NCI-H1105 (cell line): Measurements from ENCODE around the gene KRT7.
"Not testable (repeated sequence)": the region's sequence is repeated elsewhere in the genome, so short reads cannot be mapped to it uniquely, and the experiment has no call there.

Experiments used
- DNase-seq: peaks from one replicate; lab custom pipeline; 2025; lab: John Stamatoyannopoulos, UW

KRT7 gene

DNA sequence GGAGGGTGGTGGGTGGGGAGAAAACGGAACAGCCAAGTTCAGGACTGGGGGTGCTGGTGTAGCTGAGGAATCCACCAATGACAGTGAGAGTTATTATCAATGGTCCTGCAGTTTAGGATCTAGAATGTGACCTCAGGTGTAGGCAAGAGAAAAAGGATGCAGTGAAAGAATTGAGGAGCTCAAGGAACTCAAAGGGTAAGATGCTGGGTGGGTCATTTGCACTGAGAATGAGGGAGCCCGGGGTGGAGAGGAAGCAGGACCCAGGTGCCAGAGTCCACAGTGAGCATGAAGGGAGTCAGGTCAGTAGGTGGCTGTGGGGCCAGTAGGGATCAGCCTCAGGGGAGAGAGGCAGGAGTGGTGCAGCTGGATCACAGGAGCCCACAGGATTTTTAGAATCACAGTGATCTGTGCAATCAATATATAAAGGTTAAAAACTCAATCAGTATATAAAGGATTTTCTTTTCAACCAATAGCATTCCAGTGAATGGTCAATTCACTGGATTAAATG lies 3.2 kb upstream of the KRT7 start:
- DNase-seq: no peak

DNA sequence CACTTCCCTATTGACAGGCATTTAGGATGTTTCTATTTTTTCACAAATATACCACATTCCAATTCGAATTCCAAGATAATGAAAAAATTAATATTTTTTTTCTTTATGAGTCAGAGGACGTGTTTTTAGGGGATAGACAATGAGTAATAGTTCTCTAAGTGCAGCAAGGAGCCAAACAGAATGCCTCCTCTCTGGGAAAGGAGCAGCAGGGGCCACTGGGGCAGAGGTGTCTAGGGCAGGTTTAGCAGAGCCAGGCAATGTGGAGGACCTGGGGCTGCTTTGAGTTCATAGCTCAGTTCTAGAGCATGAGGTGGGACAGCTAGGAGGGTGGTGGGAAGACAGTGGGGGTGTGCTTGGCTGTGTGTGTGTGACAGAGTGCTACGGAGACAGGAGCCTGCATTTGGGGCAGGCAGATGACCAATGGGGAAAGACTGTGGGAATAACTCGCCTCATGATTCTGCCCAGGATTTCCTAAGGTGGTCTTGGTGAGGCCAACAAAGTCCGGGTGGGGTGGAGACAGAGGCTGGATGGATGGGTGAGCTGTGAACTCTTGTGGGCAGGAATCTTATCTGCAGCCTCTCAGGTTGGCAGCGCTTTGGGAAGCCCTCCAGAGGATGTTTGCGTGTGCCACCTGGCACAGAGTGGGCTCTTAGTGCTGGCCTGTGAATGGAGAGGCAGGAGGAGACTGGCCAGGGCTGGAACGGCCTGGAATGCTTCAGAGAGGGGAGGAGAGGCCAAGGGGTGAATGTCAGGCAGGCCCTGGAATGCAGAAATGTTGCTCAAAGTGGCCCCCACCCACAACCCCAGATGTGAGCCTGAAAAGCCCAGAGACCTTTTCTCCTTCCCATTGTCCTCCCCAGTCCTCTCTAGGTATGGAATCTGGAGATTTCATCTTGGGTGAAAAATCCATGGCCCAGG lies 2.4 kb upstream of the KRT7 start:
- DNase-seq: no peak

DNA sequence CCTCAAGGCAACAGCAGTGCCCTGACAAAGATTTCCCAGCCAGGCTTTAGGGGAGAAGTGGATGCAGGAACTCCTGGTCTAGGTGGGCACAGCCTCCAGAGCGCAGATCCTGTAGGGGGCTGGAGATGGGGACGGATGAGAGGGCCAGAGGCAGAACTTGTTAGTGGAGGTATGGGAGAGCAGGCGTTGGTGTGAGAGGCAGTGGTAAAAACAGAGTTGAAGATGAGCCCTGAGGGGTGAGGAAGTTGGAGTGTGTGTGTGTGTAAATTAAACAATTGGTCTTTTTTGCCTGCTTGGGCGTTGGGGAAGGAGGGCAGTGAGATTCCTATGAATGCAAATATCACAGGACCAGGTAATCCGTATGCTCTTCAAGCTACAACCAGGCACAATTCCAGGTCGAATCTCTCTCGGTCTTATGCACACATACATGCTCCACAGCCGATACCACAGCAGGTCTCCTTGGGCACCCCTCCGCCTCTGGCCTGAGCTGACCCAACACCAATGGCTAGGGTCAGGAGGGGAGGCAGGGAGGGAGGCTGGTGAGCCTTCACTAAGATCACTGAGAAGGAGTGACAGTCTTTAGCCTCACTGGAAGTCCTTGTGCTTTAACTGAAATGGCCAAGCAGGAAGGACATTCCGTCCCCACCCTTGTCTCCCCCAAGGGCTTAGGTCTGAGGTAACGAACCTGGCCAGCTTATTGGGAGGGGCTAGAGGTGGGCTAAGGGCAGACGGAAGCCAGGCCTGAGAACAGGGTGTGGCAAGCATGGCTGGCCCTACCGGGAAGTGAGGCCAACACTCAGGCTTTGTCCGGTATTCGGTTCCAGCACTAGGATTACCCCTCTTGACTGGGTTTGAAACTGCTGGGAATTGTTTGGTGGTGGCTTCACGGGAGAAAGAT lies 1.5 kb upstream of the KRT7 start:
- no peak for DNase-seq

DNA sequence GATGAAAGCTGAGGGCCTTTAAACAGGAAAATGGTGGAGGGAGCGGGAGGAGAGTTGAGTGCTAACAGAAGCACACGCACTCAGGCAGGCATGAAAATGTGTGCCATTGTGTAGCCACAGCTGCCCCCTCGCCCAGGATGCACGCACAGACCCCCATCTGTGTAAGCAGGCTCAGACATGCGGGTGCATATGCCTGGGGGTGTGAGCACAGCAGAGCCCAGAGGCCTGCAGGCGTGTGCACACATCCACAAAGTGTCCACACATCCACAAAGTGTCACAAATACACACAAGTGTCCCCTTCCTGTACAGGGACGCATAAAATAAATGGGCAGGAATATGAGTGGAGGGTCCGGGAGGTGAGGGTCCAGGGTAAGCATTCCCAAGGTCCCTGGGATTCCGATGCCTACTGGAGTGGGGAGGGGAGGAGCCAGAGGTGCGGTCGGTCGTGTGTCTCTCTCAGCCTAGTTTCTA lies 805 bp upstream of the KRT7 start:
- no peak for DNase-seq

DNA sequence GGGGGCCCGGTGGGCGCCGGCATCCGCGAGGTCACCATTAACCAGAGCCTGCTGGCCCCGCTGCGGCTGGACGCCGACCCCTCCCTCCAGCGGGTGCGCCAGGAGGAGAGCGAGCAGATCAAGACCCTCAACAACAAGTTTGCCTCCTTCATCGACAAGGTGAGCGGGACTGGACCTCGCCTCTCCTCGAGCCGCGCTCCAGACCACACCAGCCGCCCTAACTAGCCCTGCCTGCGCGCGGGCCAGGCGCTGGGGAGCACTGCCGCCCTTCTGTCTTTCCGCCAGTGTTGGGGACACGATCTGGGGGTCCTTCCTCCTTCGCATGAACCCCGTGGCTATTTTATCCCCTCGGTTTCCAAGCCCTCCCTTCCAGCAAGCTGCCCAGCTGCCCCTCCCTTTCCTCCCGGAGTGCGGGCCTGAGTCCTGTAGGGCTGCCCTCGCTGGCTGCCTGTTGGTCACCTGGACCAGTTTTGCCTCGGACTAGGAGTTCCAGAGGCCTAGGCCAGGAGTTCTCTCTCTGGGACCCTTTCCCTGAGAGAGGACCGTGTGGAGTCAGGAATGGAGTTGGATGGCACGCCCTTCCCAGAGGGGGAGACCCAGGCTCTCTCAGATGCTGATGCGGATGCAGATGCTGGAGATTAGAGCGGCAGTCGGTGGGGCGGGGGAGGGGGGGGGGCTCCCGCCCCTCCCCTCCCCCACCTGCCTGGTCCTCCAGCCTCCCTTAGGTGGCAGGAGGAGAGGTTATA lies 592 bp downstream of the KRT7 start:
- no peak for DNase-seq

DNA sequence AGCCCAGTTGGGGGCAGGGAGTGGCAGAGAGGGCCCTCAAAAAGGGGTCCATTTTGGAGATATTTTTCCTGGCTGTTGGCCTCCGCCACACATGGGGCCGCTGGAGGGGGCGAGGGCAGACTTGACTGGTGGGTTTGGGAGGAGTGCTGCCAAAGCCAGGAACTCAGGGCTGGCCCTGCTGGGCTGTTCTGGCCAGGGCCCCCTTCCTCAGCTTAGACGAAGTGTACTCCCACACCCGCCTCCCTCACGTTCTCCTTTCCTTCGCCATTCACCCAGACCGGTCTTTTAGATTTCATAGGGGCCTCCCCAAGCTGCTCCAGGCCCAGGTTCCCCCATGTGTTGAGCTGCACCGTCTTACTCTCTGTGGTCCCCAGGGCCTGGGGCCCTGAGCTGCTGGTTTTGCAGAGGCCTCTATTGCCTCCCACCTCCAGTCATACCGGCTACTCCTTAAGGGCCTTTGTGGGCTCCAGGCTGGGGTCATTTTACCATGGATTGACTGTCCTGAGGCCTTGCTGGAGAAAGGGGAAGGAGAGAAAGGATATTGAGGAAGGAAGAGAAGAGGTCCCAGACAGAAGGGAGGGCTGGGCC lies 1.3 kb downstream of the KRT7 start:
- DNase-seq: no peak

DNA sequence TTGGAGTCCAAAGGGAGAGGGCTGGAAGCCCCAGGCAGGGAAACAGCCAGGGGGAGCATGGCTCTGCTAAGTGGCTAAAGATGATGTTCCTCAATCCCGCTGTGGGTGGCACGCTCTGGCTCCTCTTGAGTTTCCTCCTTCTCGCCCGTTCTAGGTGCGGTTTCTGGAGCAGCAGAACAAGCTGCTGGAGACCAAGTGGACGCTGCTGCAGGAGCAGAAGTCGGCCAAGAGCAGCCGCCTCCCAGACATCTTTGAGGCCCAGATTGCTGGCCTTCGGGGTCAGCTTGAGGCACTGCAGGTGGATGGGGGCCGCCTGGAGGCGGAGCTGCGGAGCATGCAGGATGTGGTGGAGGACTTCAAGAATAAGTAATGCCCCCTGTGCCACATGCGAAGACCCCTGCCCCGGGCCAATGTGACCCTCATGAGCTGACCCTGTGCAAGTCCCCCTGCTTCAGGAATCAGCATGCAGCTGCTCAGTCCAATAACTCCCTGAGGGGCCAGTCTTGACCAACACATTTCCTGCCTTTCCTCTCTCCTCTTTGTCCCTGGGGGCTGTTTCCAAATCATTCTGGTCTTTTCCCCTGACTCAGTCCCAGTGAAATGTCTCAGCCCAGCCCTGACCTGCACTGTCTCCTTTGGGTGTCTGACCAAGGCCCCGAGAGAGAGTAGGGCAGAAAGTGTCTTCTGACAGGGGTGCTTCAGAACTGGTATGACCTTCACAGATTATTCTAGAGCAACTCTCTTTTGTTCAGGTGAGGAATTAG lies 2.1 kb downstream of the KRT7 start:
- DNase-seq: no peak

DNA sequence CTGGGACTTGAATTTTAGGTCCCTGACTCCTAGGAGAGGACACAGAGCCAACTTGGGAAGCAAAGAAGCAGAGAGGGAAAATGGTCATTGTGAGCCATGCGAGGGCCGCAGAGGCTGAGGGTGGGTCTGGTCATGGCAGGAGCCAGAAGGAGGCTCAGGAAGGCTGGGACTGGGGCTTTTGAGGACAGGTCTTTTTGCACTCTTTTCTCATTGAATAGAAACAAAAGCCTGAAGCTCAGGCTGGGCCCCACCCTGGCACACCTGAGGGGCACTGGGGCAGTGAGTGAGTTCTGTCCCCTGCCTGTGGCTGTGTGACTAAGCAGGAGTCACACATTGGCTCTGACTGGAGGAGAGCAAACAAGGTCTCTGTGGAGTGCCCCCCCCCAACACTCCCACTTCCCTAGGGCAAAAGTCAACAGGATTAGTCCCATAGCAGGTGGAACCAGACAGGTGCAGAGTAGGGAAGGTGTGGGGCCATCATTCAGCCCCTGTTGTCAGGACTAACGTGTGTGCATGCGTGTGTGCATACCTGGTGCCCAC lies 2.8 kb downstream of the KRT7 start:
- no peak for DNase-seq

DNA sequence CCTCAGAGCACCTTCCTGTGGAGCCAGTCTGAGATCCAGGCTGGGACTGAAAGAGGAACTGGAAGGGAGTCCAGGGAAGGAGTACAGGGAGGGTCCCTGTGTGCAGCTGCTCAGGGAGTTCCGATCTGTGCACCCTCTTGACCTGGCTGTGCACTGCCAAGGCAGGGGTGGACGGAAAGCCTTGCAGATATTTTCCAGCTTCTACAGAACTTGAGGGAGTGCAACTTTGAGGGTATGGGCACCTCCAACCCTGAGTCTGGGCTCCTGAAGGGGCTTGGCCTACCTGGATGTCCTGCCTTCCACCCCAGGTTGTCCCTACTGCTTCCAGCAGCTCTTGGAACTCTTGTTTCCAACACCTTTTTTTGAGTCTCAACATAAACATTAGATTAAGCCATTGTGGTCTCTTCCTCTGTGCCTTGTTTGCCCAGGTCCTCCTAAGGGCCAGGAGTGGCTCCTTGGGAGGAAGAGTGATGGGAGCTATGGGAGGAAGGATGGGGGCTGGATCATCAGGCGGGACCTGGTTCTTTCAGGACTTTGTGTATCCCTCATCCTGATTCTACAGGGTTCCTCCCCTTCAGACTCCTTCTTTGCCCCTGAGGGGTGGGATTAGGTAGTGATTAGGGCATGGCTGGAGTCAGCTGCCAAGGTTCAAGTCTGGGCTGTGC lies 3.5 kb downstream of the KRT7 start:
- DNase-seq: no peak

DNA sequence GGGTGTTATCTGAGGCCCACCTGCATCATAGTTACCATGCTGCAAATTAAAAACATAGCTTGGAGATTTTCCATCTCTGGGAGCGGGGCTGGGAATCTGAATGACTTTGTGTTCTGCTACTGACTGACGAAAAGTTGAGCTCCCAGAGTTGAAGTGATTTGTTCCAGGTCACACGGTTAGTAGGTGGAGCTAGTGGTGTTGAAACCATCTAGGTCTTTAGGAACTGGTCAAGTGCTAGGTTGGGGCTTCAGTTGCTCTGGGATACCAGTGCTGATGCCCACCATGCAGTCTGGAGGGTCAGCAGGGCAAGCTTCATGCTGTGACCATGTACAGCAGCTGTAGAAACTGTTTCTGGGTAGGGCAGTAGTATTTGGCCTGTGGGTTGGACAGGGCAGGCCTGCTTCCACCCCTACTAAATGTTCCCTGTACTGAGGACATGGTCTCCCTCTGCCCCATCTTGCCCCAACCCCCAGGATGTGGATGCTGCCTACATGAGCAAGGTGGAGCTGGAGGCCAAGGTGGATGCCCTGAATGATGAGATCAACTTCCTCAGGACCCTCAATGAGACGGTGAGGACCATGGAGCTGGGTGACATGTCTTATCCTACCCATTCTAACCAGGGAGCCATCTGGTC lies 5.3 kb downstream of the KRT7 start:
- DNase-seq: no peak

DNA sequence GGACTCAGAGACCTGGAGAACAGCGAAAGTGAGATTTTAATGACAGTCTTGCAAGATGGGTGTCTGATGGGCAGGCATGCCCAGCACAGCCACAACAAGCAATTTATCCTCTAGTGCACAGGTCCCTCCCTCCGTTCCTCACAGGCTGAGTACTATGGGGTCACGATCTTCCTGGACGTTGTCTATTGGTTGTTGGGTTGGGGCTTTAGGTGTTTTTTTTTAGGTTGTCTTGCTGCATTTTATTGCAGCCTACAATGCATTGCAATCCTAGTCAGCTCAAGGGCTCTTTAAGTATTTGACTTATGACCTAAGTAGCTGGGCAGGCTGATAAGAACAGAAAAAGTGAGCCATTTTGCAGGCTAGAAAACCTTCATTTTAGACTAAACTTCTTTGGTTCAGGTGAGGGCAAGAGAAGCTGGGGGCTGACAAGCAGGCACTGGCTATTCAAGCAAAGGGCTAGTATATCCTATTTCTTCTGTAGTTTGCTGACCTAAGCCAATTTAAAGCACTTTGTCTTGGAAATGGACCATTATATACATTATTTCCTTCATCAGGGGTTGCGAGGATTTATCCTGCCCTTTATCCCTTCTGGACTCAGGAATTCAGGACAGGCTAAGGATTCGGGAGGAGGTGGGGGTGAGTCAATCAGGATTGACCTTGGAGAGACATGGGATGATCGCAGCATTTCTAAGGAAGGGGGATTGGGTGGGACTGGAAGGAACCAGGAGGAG lies 6.0 kb downstream of the KRT7 start:
- no peak for DNase-seq

DNA sequence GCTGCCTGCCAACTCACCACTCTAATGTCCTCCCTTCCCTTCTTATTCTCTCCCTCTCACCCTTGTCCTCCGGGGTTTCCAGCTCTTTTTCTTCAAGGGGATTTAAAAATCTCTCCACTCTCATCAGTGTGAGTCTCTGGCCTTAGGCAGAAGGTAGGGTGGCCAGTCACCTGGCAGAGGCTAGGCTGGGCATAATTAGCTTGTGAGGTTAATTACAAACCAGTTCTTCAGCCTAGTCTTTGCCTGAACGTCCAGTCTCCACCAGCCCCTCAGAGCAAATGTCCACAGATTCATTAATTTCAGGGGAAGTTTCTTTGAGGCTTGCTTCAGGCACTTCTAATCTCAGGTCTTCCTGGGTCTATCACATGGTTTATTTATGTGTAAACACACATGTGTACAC lies 6.7 kb downstream of the KRT7 start:
- no peak for DNase-seq

DNA sequence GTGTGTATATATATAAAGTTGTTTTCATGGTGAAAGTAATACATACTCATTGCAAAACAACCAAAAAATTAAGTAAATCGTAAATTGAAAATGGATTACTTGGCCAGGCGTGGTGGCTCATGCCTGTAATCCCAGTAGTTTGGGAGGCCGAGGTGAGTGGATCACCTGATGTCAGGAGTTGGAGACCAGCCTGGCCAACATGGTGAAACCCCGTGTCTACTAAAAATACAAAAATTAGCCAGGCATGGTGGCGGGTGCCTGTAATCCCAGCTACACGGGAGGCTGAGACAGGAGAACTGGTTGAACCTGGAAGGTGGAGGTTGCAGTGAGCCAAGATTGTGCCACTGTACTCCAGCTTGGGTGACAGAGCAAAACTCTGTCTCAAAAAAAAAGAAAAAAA lies 7.2 kb downstream of the KRT7 start:
- not testable (repeated sequence) for DNase-seq

DNA sequence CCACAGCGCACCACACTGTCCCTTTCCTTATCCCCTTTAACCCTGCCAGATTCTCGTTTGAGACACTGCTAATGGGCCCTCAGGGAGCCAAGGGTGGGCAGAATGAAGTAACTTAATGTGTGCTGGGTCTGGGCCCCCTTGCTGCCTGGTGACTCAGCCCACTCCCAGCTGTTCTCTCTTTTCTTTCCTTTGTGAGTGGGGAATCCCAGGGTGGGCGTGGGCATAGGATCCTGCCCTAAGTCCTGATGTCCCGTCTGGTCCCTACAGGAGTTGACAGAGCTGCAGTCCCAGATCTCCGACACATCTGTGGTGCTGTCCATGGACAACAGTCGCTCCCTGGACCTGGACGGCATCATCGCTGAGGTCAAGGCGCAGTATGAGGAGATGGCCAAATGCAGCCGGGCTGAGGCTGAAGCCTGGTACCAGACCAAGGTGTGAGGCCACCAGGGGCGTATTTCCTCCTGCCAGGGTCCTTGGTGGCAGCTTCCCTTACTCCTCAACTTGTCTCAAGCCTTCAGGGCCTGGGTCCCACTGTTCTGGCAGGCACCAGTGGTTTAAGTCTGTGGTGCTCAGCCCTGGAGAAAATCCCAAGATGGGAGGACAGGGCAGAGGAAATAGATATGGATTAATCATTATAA lies 8.3 kb downstream of the KRT7 start:
- DNase-seq: no peak

DNA sequence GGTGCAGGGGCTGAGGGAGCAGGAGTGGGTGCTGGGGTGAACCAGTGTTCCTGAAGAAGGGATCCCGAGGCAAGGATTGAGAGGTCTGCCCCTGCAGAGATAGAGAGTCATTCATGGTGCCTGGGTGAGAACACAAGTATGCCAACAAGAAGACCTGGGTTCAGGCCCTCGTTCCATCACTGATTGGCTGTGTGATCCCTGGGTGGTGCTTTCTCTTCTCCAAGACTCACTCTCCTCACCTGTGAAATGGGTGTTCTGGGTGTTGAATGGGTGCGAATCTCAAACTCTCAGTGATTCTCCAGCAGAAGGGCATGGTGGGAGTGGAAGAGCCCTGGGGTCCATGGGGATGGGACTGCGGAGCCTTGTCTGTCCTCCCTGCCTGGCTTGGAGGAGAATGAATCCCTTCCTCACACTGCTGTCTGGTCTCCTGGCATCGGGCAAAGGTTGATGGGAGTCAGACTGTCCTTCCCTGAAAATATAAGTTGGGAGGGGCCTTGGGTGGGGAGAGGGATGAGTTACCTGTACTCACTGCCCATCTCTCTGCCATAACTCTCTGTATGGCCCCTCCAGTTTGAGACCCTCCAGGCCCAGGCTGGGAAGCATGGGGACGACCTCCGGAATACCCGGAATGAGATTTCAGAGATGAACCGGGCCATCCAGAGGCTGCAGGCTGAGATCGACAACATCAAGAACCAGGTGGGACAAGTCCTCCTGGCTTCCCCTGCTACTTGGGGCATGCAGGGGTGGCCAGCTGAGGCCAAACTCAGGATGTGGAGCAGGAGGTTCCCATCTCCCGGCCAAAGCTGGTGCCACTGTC lies 9.6 kb downstream of the KRT7 start:
- no peak for DNase-seq

DNA sequence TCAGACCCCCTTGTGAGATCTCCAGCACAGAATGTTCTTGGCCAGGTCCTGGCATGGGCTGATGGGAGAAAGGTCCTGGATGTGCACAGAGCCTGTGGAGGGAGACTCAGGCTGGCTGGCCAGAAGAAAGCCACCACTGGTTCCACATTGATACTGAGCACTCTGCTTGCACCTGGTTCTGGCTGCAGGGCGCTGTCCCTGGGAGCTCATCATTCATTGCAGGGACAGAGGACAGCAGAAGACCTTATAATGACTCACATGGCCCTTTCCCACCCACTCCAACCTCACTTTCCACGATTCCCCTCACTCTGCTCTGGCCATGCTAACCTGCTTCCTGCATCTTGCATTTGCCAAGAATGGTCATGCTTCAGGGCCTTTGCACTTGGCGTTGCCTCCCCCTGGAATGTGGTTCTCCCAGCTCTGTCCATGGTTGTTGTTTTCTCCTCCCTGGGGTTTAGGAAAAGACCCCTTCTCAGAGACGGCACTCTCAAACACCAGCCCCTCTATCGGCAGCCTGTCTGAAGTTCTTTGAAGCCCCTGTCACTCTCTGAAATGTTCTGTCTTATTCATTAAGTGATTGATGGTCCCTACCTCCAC lies 10.3 kb downstream of the KRT7 start:
- no peak for DNase-seq
